ENCODE measurements around the gene ENPP3.

GRCh38 chr6:131651782-131652181 lies 14.7 kb downstream of the ENPP3 start:
- TF ChIP-seq EZH2 (IDR thresholded peaks at IDR 0.05; ENCODE audit: insufficient read depth, poor library complexity, severe bottlenecking) (no peak), EZH2phosphoT487 (IDR thresholded peaks at IDR 0.05; ENCODE audit: insufficient read depth, low read depth) (no peak)

Data from GM23248 (cell line).